GM12878 (cell line): ENCODE data around the gene UBA5. TPM values are rescaled to one million over a fixed set of nuclear protein-coding genes. Genes with fewer than 3 reads are reported as not detected.

Experiments used
- ATAC-seq: fragments of 200-7000 bp; cut with Tn5 transposase; 3 replicates; pipeline ENCODE4 v1.9.1; 2020; ENCODE audit warnings: mild to moderate bottlenecking, moderate library complexity
- BruUV-seq: library from RNA; stranded (reverse); fragments of 400-500 nt; replicated peaks from 2 replicates; lab custom pipeline; 2021; lab: Mats Ljungman, UMichigan
- CTCF ChIA-PET: fragments of 300-600 bp; sonication (Branson Sonifier 250); formaldehyde crosslinking; extraction: SDS; loops from one replicate; lab custom pipeline; 2021; ENCODE audit warnings: inconsistent platforms; lab: Yijun Ruan, JAX
- POLR2A ChIA-PET: fragments of 350-600 bp; formaldehyde crosslinking; extraction: SDS; loops from one replicate; lab custom pipeline; 2021; ENCODE audit warnings: inconsistent platforms; lab: Charles Lee
- RAD21 ChIA-PET: fragments of 300-600 bp; sonication (Branson Sonifier 250); formaldehyde crosslinking; loops from one replicate; lab custom pipeline; 2023; ENCODE audit warnings: antibody characterized with exemption; ENCODE audit not compliant: unreplicated experiment; lab: Charles Lee
- SMC1A ChIA-PET: fragments of 300-600 bp; sonication (Branson Sonifier 250); formaldehyde crosslinking; loops from one replicate; lab custom pipeline; 2023; ENCODE audit not compliant: unreplicated experiment, uncharacterized antibody; lab: Charles Lee
- DNase-seq: peaks from one replicate; pipeline ENCODE4 v3.0.0-alpha.2; 2011; ENCODE audit warnings: low read depth, low spot score
- FAIRE-seq: peaks from 3 replicates; lab custom pipeline; 2011; peaks lifted over from hg19 to GRCh38; lab: Jason Lieb, UNC
- H2AFZ ChIP-seq: 2 replicates; pipeline ENCODE4 v1.6.0; 2011; ENCODE audit warnings: low read depth, low read length, control low read depth; ENCODE audit not compliant: control insufficient read depth
- H3K27ac ChIP-seq: 2 replicates; pipeline ENCODE4 v1.5.1; 2011; ENCODE audit warnings: control low read depth; ENCODE audit not compliant: control insufficient read depth, insufficient read depth
- H3K27me3 ChIP-seq, 2 experiments: replicated peaks in 1 of 2; 2 replicates each; pipeline versions ENCODE4 v1.6.0 to v1.6.1; 2011; ENCODE audit warnings: low read length in 1 of 2; ENCODE audit not compliant: control insufficient read depth in 2 of 2, insufficient read depth in 2 of 2
- H3K36me3 ChIP-seq, 2 experiments: 2 replicates each; pipeline ENCODE4 v1.5.1; 2011; ENCODE audit warnings: low read length in 1 of 2; ENCODE audit not compliant: control insufficient read depth in 2 of 2, insufficient read depth in 2 of 2
- H3K4me1 ChIP-seq: 2 replicates; pipeline ENCODE4 v1.6.1; 2011; ENCODE audit warnings: mild to moderate bottlenecking, low read length, moderate library complexity, mixed read lengths; ENCODE audit not compliant: control insufficient read depth, insufficient read depth
- H3K4me2 ChIP-seq: 2 replicates; pipeline ENCODE4 v1.6.0; 2011; ENCODE audit warnings: control low read depth; ENCODE audit not compliant: control insufficient read depth, insufficient read depth
- H3K4me3 ChIP-seq: fragments of 200-600 bp; sonication (generic); 2 replicates; pipeline ENCODE4 v1.5.1; 2016
- H3K79me2 ChIP-seq: 2 replicates; pipeline ENCODE4 v1.6.0; 2011; ENCODE audit warnings: low read length; ENCODE audit not compliant: control insufficient read depth, insufficient read depth
- H3K9ac ChIP-seq: 2 replicates; pipeline ENCODE4 v1.8.0; 2011; ENCODE audit warnings: low read length, control low read depth, mixed read lengths; ENCODE audit not compliant: control insufficient read depth, insufficient read depth
- H3K9me3 ChIP-seq: replicated peaks from 3 replicates; pipeline ENCODE4 v1.5.1; 2011; ENCODE audit warnings: mild to moderate bottlenecking, low read length; ENCODE audit not compliant: control insufficient read depth, insufficient read depth
- H4K20me1 ChIP-seq: 2 replicates; pipeline ENCODE4 v1.6.0; 2011; ENCODE audit not compliant: control insufficient read depth, insufficient read depth
- DPF2 ChIP-seq: fragments of 450-650 bp; IDR thresholded peaks from 2 replicates; pipeline ENCODE4 v1.6.1; 2017; ENCODE audit warnings: mild to moderate bottlenecking
- NR2F1 ChIP-seq: fragments of 450-650 bp; conservative IDR thresholded peaks from 2 replicates; pipeline ENCODE4 v1.6.1; 2017; ENCODE audit warnings: mild to moderate bottlenecking
- RUNX3 ChIP-seq: IDR thresholded peaks from 2 replicates; pipeline ENCODE4 v1.6.1; 2012; ENCODE audit warnings: low read length, inconsistent platforms
- TCF3 ChIP-seq: IDR thresholded peaks from 2 replicates; pipeline ENCODE4 v1.6.1; 2012; ENCODE audit warnings: low read depth, mild to moderate bottlenecking, low read length, borderline replicate concordance; ENCODE audit not compliant: insufficient read depth
- WGBS: methylation state at CpG from one replicate; pipeline ENCODE4 v1.1.6; 2016; ENCODE audit warnings: low lambda C conversion rate; ENCODE audit not compliant: insufficient replicate concordance, insufficient coverage; ENCODE audit errors: missing lambda C conversion rate; 5-methylcytosine and 5-hydroxymethylcytosine counted together
- in situ Hi-C: fragments of 300-500 bp; cut with MboI; formaldehyde crosslinking; loops from 9 replicates; pipeline ENCODE4 v1.14.3; 2018; ENCODE audit warnings: mixed read lengths
- intact Hi-C: fragments of 100-400 bp; cut with micrococcal nuclease; formaldehyde crosslinking; loops from one replicate; pipeline ENCODE4 v1.14.2; 2022; ENCODE audit not compliant: unreplicated experiment
- polyA plus RNA-seq, 11 experiments: library from polyadenylated mRNA; depleted of rRNA in 4 of 11; unstranded in 6 of 11; stranded (reverse) in 5 of 11; fragments of >200 nt; fragmentation: Nextera tagmentation in 4 of 11; fragmentation: Illumina TruSeq in 1 of 11; extraction: Ambion mirVana in 4 of 11; extraction: Trizol in 1 of 11; gene quantifications; 1 replicate in 1 of 11; 2 replicates in 10 of 11; pipeline versions ENCODE4 v1.2.1 to v1.2.3, GENCODE V29; 2011 to 2016; ENCODE audit warnings: inconsistent platforms in 2 of 11, missing spikeins in 2 of 11, low read depth in 1 of 11
- total RNA-seq, 4 experiments: library from RNA; depleted of rRNA in 3 of 4; stranded (reverse); fragments of >200 nt in 3 of 4; fragmentation: Illumina TruSeq in 1 of 4; extraction: Trizol in 1 of 4; gene quantifications; 2 replicates each; pipeline versions ENCODE4 v1.2.1 to v1.2.3, GENCODE V29; 2013 to 2021
- TF ChIP-seq, protein P1 (sequence below), 3 experiments: IDR thresholded peaks in 2 of 3; conservative IDR thresholded peaks in 1 of 3; 2 replicates each; pipeline ENCODE4 v1.5.1; 2011; ENCODE audit warnings: low read depth in 3 of 3, low read length in 3 of 3, mild to moderate bottlenecking in 3 of 3, control low read depth in 2 of 3, moderate library complexity in 2 of 3, inconsistent platforms in 1 of 3, mixed read lengths in 1 of 3; ENCODE audit not compliant: control insufficient read depth in 2 of 3, insufficient read depth in 1 of 3; ENCODE audit errors: extremely low read depth in 1 of 3

The UBA5 gene
- total and polyA plus RNA-seq, 10 of the 15 experiments (the other 5 are each of a cell fraction or from before 2014, with no cell fraction given): 10.2 to 62.1 (median 43.8) TPM

- ChIA-PET CTCF (interaction anchor here (0.7 to 2.6 kb wide), 3 partner anchors 10 to 117 kb away, joined by 3 to 26 read pairs (median 4); no protein-coding TSS in a partner anchor), SMC1A (interaction anchor here (1.5 kb wide), 1 partner anchor 10 kb away, joined by 7 read pairs; no protein-coding TSS in a partner anchor), RAD21 (no interaction called here), POLR2A (no interaction called here)
- H3K27me3 ChIP-seq: no peaks in the 10 kb centered on the region
- no peaks in the 10 kb centered on the region for H4K20me1 ChIP-seq
- no peaks in the 10 kb centered on the region for H3K79me2 ChIP-seq
- ATAC-seq (no peak), FAIRE-seq (no peak), DNase-seq (no peak)
- no peak overlapping the region for H3K4me2 ChIP-seq
- no peaks in the 10 kb centered on the region for H3K4me1 ChIP-seq
- H3K4me3 ChIP-seq: no peak overlapping the region
- in situ Hi-C loops (no loop called here), intact Hi-C loops (no loop called here)
- H3K9me3 ChIP-seq: no peaks in the 10 kb centered on the region
- WGBS: 94% methylated on average over 1 of the region's 1 CpG
- TF ChIP-seq DPF2: no peak
- TF ChIP-seq RUNX3: peak; percentile 43; the same call in 1 of the 2 replicates
- TF ChIP-seq TCF3: no peak
- TF ChIP-seq, protein P1, sequence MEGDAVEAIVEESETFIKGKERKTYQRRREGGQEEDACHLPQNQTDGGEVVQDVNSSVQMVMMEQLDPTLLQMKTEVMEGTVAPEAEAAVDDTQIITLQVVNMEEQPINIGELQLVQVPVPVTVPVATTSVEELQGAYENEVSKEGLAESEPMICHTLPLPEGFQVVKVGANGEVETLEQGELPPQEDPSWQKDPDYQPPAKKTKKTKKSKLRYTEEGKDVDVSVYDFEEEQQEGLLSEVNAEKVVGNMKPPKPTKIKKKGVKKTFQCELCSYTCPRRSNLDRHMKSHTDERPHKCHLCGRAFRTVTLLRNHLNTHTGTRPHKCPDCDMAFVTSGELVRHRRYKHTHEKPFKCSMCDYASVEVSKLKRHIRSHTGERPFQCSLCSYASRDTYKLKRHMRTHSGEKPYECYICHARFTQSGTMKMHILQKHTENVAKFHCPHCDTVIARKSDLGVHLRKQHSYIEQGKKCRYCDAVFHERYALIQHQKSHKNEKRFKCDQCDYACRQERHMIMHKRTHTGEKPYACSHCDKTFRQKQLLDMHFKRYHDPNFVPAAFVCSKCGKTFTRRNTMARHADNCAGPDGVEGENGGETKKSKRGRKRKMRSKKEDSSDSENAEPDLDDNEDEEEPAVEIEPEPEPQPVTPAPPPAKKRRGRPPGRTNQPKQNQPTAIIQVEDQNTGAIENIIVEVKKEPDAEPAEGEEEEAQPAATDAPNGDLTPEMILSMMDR (IDR thresholded peaks at IDR 0.05 in 2 of 3, conservative IDR thresholded peaks at IDR 0.05 in 1 of 3; ENCODE audit: control insufficient read depth in 2 of 3, extremely low read depth in 1 of 3, insufficient read depth in 1 of 3, low read depth in 3 of 3, low read length in 3 of 3): no peak
- 0 out of 2 replicates have a peak, but pooled peaks have one; percentile 28 for TF ChIP-seq NR2F1
- no peak overlapping the region for H2AFZ ChIP-seq
- H3K36me3 ChIP-seq: no peaks in the 10 kb centered on the region
- no peak overlapping the region for H3K27ac ChIP-seq
- no TSS peak for BruUV-seq
- no peak overlapping the region for H3K9ac ChIP-seq
Measured at GRCh38 chr3:132652640-132653270, 7.4 kb upstream of the UBA5 start.
